DOHH2 (cell line): Measurements from ENCODE around the gene MAP3K1.

Experiments used
- CTCF ChIP-seq: fragments of 200-600 bp; sonication (generic); IDR thresholded peaks from one replicate; pipeline ENCODE4 v1.5.1; 2014; ENCODE audit warnings: antibody characterized with exemption, mild to moderate bottlenecking, low read depth, low read length; ENCODE audit not compliant: poor library complexity, severe bottlenecking
- EZH2phosphoT487 ChIP-seq: fragments of 200-600 bp; sonication (generic); IDR thresholded peaks from 2 replicates; pipeline ENCODE4 v1.6.1; 2017; ENCODE audit warnings: borderline replicate concordance, mild to moderate bottlenecking, antibody characterized with exemption, low read length, moderate library complexity, mixed read lengths

- TF ChIP-seq CTCF (no peak), EZH2phosphoT487 (no peak)
Observed at GRCh38 chr5:56852228-56853000, 37.1 kb downstream of the MAP3K1 start.
